Suppressor macrophage treated with lipopolysaccharide for 1 hour (primary cell): Measurements from ENCODE around the gene PKNOX2.

Experiments
- DNase-seq, 3 donors: peaks; one replicate each; pipeline ENCODE4 v3.0.0-alpha.2; 2020 to 2022

The PKNOX2 gene

DNA sequence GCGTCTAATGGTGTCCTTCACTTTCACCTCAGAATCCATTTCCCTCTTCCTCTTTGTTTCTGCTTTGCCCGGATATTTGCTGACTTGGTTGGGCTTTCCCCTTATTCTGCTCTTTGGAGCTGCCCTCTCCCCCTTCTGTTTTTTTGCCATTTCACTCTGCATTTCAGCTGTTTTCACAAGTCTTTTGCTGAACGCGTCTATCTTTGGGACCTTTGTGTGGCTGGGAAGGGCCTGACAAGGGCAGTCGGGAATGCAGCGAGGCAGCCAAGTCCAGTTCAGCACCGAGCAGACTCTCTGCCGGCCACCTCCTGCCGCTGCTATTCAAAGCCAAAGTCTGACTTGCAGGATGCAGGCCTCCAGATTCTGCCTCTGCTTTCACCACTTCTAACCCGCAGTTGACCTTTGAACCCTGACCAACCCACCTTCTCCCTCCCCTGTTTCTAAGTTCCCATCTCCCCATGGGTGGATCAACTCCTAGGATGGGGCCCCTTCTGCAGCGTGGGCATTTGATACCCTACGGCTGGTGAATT, 293.3 kb downstream of the PKNOX2 start:
- peak; percentile 54 to 63 (median 55) for DNase-seq

DNA sequence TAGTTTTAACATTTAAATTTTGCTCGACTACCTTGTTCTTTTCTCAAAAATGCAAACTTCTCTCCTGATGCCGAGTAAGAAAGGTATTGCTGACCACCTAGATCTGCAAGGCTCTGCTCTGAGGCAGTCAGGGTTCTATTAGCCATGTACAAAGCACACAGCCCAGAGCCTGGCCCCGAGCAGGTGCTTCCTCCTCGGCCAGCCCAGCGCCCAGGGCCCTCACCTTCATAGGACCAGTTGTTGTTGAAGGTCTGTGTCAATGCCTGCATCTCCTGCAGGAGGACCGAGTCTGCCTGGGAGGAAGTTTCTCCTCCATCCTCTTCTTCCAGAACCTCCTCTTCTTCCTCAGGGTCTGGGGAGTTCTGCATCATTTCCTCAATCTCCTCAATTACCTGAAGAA, 295.7 kb downstream of the PKNOX2 start:
- no peak for DNase-seq

DNA sequence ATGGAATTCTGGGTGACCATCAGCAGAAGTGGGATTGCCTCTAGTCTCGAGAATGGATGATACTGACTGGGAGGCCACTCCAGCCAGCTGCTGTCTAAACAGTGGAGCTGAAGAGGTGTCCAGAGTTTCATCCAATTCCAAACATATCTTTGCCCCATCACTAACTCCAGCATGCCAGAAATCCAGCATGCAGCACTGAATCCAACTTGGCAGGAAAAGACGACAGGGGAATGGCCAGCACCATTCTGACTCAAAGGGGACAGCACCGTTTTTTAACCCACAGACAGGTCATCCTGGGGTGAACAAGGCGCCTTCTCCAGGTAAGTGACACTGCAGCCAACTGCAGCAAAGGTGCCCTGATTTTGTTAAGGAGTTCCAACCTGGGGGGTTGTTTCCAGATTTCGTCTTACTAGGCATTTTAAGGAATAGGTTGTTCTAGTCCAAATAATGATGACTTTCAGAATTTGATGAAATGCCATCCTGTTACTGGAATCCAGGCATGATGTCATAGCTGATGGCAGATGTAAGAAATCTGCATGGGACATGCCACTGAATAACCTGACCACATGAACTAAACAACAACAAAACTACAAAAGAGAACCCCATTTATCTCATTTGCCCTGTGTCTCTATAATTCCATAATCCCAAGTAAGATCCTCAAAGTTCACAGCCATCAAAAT, 299.2 kb downstream of the PKNOX2 start:
- DNase-seq: no peak

DNA sequence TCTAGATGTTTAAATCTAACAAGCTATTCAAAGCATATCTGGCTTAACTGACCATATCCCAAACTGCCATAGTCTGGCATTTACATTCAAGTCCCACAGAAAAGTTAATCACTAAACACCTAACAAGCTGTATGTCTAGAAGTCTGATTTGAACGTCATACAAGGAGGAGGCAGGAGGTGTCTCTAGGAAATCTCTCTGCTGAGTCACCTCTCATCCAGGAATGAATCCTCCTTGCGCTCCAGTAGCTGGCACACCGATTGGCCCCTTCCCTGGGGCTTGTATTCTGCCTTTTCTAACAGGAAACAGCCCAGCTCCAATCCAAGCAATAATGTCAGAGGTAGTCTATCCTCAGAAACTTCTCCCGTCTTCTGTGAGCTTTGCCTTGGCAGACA, 299.7 kb downstream of the PKNOX2 start:
- no peak for DNase-seq

DNA sequence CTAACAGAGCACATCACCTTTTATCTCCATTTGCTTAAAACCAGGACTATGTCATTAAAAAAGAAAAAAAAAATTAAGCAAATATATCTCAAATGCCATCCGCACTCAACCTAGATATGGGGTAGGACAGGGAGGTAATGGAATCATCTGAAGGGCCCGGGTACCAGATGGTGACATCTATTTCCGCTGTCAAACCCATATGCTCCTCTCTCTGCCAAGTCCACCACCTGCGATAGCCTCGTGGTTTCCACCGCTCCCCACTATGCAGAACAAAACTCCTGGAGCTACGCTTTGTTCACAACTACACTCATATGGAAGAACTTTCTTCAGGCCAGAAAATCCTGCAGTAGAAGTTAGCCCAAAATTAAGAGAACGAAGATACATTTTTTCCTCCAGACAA, 300.1 kb downstream of the PKNOX2 start:
- DNase-seq: no peak

DNA sequence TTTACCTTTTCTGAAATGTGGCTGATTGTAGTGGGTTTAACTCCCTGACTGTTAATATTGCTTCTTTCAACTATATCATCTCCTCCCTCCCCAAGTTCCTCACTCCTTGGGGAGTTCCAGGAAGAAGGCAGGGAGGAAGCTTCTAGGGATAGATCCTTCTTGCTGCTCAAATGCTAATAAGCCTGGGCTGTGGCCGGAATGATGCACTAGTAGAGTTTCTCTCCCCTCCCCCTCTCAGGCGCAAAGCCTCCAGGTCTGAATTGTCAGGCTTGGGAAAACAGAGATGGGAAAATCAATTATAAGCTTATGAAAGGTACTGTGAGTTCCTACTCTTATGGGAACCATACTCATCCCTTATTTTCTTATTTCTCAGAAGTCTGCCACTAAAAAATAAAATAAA, 300.7 kb downstream of the PKNOX2 start:
- no peak for DNase-seq

DNA sequence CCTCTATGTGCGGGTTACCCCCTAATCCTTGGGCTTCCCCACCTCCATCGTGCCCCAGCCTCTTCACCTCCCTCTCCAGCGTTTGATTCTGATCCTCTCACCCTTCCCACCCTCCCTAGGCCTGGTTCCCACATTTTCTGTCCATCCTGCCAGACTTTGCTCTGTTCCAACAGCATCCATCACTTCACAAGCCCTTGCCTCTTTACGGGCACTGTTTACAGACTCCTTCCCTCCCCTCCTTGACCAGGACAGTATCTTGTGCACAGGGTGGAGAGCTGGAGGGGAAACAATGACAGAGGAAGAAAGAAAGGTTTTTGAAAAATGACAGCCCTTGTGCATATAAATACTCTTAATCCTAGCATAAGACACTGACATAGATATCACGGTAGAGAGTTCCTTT, 301.1 kb downstream of the PKNOX2 start:
- DNase-seq: no peak

DNA sequence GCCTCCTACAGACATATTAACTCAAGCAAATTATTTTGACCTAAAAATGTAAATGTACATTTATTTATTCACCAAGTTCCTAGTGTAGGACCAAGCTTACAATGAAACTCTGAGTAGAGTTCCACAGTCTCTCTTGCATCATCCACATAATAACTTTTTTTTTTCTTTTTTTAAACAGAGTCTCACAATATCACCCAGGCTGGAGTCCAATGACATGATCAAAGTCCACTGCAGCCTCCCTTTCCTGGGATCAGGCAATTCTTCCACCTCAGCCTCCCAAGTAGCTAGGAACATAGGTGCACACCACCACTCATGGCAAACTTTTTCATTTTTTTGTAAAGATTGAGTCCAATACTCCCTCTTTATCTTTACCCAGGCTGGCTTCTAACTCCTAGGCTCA, 303.5 kb downstream of the PKNOX2 start:
- no peak for DNase-seq

DNA sequence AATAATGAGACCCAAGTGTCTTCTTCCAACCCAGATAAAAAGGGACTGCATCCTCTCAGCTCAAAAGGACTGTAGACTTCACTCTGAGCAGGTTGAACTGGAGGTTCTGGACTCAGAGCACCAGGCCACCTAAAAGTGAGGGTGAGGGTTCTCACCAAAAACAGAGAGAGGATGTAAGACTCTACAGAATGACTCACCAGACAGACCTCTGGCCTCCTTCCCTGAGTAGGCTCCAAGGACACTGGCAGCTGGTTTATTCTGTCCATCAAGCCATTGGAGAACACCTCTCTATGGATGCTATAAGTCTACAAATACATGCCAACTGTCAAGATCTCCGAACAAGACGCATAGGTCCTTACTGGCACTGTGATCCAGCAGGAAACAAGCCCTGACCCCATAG, 304.3 kb downstream of the PKNOX2 start:
- DNase-seq: no peak

DNA sequence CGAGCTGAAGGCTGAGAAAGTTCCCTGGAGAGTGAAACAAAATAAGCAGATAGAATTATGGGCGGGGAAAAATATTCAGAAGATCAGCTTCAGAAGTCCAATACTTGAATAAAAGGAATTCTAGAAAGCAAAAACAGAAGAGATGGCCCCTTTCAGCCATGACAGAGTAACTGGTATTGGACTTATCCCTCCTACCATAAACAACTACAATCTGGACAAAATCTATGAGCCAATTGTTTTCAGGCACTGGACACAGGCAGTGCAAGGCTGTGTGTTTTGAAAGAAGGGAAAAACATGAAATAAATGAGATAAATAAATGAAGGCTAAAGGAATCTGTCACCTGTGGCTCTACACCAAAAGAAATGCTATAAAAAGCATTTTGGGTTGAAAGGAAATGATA, 305.8 kb downstream of the PKNOX2 start:
- DNase-seq: no peak

DNA sequence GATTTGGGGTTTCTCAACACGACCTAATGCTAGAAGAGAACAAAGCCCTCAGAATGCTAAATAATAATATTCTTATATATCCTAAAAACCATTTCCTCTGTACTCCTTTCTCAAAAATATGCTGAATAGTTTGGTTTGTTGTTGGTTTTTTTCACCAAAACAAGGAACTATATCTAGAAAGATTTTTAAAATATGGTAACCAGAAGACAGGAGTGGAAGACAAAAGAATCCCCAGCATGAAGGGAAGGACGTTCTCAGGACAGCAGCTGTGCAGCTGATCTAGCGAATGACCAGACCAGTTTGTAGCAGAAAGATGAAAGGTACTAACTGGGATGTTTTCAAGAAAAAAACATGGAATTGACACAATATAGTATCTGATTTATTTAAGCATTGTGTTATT, 312.2 kb downstream of the PKNOX2 start:
- no peak for DNase-seq

DNA sequence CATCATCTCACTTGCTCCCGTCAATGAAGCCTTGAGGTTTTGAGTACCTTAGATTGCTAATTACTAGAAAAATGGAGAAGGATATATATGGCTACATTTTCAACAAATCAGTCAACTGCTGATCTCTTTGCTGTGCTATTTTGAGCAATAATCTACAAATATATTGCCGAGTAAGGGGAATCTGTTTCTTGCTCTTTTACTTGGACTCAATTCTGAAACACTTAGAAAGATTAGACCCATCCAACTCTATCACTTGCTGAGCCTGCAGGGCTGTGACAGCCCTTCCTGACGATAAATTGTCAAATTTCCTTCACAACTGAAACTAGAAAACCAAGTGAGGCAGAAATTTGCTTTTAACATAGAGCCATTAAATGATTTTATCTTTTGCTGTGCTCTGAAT, 314.6 kb downstream of the PKNOX2 start:
- DNase-seq: no peak

DNA sequence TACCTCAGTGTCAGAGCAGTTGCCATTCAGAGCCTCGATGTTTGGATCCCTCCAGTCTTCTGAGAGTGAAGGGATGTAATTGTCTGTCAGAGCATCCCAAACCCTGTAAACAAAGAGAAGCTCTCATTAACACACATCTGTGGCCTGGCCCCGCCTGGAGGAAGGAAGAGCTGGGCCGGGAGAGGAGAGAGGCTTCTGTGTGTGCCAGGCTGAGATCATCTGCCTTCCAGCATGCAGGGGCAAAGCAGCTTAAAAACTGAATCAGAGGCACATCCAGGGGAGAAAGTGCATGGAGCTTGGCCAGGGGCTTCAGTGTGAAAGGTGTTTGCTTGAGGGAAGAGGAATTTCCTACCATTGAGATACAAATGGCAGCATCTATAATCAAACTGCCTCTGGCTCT, 317.0 kb downstream of the PKNOX2 start:
- no peak for DNase-seq
